Omental fat pad (tissue), 4 donors: ENCODE data around the gene COX6A2. TPM values are rescaled to one million over a fixed set of nuclear protein-coding genes. Genes with fewer than 3 reads are reported as not detected.
"Not testable (repeated sequence)": the region's sequence is repeated elsewhere in the genome, so short reads cannot be mapped to it uniquely, and the experiment has no call there.

ENCODE experiments used
- ATAC-seq: fragments of 150-250 bp; one replicate; pipeline ENCODE4 v1.9.1; 2016; ENCODE audit warnings: mild to moderate bottlenecking, moderate library complexity; ENCODE audit not compliant: low FRiP score
- DNase-seq: peaks from one replicate; pipeline ENCODE4 v3.0.0-alpha.2; 2019; ENCODE audit warnings: low spot score
- total RNA-seq, 4 donors: library from RNA; depleted of rRNA; stranded (reverse); fragments of >200 nt; gene quantifications; one replicate each; pipeline ENCODE4 v1.1.0, GENCODE V29; 2016
- TF ChIP-seq, protein P1 (sequence below), 3 donors: fragments of 450-650 bp; IDR thresholded peaks; one replicate each; pipeline ENCODE4 v1.5.1; 2016 to 2017; ENCODE audit warnings: antibody characterized with exemption in 3 of 3, mild to moderate bottlenecking in 3 of 3, moderate library complexity in 2 of 3

Gene COX6A2
- total RNA-seq, 4 donors from 2014 or later, result not detected

DNA sequence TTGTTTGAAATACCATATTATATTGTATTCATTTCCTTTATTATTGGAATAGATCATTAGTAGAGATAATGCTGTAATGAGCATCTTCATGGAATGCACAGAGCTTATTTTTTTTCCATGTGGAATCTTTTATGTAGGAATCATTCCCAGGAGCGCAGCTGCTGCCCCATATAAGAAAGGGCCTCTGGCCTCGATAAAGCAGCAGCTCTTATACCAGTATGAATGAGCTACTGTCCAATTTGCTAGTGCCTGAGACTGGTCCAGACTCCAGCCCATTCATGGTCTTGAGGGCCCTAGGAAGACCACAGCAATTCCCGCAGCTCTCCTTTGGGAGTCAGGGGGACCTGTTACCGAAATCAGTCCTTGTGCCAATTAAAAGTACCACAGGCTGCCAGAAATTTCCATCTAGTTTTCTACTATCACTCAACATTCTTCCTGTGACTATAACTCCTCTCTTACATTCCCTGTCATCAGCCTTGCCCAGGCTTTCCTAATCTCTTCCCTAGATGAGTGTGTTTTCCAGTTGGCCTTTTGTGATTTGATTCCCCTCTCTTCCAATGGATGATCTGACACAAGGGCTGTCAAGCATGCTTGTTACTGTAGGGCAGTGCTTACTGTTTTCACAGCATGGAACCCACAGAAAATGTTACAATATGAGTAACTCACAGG is 12.5 kb upstream of the COX6A2 start:
- ATAC-seq (no peak), DNase-seq (no peak)
- TF ChIP-seq, protein P1, sequence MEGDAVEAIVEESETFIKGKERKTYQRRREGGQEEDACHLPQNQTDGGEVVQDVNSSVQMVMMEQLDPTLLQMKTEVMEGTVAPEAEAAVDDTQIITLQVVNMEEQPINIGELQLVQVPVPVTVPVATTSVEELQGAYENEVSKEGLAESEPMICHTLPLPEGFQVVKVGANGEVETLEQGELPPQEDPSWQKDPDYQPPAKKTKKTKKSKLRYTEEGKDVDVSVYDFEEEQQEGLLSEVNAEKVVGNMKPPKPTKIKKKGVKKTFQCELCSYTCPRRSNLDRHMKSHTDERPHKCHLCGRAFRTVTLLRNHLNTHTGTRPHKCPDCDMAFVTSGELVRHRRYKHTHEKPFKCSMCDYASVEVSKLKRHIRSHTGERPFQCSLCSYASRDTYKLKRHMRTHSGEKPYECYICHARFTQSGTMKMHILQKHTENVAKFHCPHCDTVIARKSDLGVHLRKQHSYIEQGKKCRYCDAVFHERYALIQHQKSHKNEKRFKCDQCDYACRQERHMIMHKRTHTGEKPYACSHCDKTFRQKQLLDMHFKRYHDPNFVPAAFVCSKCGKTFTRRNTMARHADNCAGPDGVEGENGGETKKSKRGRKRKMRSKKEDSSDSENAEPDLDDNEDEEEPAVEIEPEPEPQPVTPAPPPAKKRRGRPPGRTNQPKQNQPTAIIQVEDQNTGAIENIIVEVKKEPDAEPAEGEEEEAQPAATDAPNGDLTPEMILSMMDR (IDR thresholded peaks at IDR 0.05), result no peak

DNA sequence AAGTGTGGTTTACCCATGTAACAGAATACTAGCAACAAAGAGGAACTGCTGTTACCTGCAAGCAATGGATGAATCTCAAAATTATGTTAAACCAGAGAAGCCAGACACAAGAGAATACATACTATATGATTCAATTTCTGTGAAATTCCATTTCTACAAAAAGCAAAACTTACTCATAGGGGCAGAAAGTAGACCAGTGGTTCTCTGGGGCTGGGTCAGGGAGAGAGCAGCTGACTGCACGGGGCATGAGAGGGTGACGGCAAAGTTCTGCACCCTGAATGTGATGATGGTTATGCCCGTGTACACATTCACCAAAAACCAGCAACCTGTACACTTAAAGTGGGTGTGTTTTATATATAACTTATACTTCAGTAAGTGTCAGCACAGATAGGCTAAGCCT is 11.4 kb upstream of the COX6A2 start:
- DNase-seq (no peak), ATAC-seq (no peak)
- TF ChIP-seq, protein P1 (IDR thresholded peaks at IDR 0.05), result no peak

DNA sequence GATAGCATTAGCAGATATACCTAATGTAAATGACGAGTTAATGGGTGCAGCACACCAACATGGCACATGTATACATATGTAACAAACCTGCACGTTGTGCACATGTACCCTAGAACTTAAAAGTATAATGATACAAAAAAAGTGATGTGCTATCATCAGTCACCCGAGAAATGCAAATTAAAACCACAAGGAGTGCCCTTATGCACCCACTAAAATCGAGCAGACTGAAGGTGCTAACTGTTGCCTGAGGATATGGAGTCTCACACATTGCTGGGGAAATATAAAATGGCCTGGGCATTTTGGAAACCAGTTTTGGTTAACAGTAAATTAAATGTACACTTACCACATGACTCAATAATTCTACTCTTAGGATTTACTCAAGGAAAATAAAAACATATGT is 10.9 kb upstream of the COX6A2 start:
- not testable (repeated sequence) for ATAC-seq, DNase-seq

DNA sequence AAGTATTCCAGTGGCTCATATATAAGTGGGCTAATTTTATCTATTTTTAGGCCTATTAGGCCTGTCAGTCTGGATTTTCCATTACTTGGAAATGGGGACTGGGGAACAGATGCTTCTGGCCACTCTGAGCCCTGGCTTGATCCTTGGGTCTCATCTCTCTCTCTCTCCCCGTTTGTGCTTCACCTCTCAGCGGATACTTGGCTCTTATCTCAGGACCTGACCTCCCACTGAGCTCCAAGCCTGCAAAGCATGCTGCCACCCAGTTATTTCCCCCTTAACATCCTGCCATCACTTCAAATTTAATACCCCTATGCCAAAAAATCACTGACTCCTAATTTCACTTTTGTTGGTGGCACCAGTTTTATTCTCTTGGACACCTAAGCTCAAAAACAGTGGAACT is 10.3 kb upstream of the COX6A2 start:
- no peak for DNase-seq

DNA sequence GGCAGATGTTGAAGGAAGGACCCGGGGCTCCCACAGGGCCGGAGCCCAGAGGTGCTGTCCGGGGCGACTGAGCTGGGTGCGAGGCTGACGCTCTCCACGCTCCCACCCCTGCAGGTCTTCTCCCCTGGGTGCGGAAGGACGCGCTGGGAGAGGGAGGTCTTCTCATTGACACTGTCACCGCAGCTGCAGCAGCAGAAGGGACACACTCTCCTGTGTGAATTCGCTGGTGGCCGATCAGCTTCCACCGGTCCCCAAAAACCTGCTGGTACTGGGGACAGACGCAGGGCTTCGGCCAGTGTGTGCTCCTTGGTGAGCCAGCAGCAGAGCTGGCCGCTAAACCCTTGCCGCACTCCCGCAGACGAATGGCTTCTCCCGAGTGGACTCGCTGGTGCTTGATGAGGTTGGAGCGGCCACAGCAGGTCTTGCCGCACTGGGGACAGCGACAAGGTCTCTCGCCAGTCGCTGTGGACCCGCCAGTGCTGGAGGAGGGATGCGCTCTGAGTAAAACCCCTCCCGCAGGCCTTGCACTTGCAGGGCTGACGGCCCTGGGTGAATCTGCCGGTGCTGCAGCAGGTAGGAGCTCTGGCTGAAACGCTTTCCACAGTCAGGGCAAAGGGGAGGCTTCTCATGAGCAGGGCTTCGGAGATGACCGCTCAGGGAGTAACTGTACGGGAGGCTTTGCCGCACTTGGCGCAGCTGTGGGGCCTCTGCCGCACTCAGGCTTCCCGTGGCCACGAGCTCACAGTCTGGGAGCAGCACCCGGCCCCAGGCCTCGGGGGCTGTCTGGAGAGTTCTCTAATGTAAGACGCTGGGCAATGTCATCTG is 8.3 kb upstream of the COX6A2 start:
- ATAC-seq (no peak), DNase-seq (no peak)

More for the DNA sequence above, 10.3 kb upstream of the COX6A2 start:
- TF ChIP-seq, protein P1 (IDR thresholded peaks at IDR 0.05), result no peak
- ATAC-seq, result no peak

DNA sequence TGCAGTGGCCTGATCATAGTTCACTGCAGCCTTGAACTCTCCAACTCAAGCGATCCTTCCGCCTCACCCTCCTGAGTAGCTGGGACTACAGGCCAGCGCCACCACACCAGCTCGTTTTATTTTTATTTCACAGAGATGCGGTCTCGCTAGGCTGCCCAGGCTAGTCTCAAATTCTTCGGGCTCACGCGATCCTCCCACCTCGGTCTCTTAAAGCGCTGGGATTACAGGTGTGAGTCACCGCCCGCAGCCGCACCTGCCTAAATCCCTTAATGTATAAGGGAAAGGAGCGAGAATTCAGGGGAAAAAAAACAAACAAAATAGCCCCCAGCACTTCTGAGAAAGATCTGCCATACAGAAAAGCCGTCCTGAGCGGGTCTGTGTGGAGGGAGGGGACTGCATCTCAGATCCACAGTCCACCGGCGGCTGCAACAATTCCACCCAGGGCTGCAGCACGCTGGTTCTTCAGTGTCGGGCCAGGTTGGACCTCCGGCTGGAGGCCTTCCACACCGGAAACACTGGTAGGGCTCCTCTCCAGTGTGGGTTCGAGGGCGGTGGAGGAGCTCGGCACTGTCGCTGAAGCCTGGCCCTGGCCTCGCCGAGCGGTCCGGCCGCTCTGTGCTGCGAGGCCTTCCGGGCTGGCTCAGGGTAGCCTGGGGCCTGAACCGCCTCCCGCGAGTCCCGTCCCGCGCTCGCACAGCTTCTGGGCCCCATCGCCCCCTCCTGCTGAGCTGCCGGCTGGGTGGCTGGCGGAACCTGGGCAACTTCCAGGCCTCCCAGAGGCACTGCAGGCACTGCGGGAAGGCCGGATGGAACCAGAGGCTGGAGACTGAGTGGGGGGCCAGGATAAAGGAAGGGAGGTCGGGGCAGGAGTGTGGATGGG is 7.4 kb upstream of the COX6A2 start:
- DNase-seq (no peak), ATAC-seq (no peak)
- TF ChIP-seq, protein P1 (IDR thresholded peaks at IDR 0.05), result no peak

More for the DNA sequence above, 8.3 kb upstream of the COX6A2 start:
- TF ChIP-seq, protein P1 (IDR thresholded peaks at IDR 0.05), result no peak
